GM18499 (cell line): ENCODE data around the gene IFI30.
A peak's percentile ranks its signal among the peaks of the same experiment; 100 is the strongest.

Source experiments
- ATAC-seq: cut with Tn5 transposase; IDR thresholded peaks from one replicate; pipeline ENCODE4 v1.9.1; 2021; ENCODE audit warnings: moderate number of reproducible peaks; ENCODE audit not compliant: insufficient read depth, unreplicated experiment

Gene IFI30

DNA sequence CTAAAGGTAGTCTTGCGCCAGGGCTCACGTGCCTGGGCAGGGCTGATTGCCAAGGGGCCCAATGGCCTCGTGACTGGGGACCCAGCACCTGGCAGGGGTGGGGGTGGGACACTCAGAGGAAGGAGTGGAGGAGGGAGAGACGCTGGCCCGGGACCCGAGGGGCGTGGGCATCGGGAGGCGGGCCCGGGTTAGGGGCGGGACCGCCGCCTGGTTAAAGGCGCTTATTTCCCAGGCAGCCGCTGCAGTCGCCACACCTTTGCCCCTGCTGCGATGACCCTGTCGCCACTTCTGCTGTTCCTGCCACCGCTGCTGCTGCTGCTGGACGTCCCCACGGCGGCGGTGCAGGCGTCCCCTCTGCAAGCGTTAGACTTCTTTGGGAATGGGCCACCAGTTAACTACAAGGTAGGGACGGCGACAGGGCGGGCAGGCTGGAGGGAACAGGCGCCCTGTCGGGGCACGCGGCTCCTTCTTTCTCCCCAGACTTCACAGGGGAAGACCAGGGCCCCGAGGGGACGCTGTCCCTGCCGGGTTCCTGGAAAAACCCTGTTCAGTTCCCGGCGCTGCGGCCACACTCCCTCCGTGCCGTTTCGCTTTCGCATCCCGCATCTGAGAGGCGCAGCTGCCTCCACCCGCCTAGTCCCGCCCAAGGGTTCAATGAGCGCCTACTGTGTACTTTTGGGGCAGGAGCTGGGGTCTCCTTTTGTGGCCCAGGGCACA is at the start of gene IFI30:
Gene IFI30, plus strand, starts transcription at position 242 of the 717 bp plus-strand sequence. Its CDS starts 29 bp downstream, at position 271.
- ATAC-seq = peak; percentile 31

DNA sequence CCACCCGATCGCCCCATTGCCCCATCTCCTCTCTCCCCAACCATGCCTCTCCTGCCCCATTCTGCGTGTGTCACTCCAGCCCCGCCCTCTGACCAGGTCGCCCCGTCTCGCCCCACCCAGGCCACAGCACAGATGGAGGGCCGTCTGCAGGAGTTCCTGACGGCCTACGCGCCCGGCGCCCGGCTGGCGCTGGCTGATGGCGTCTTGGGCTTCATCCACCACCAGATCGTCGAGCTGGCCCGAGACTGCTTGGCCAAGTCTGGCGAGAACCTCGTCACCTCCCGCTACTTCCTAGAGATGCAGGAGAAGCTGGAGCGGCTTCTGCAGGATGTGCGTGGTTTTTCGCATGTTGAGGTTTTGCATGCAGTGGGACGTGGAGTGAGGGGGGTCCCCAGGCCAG is 49.8 kb upstream of the IFI30 start:
- ATAC-seq = no peak

DNA sequence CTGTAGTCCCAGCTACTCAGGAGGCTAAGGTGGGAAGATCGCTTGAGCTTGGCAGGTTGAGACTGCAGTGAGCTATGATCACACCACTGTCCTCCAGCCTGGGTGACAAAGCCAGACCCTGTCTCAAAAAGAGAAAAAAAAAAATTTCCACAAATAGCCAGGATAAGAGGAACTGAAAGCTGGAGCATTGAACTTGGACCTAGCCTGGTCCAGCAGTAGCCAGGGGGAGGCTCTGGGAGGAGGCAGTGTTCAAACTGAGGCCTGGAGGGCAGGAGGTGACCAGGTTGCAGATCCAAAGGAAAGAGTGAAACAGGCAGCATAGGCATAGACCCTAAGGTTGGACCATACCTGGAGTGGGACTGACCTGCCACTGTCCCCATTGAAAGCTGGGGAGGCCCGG is 47.5 kb upstream of the IFI30 start:
- no peak for ATAC-seq

DNA sequence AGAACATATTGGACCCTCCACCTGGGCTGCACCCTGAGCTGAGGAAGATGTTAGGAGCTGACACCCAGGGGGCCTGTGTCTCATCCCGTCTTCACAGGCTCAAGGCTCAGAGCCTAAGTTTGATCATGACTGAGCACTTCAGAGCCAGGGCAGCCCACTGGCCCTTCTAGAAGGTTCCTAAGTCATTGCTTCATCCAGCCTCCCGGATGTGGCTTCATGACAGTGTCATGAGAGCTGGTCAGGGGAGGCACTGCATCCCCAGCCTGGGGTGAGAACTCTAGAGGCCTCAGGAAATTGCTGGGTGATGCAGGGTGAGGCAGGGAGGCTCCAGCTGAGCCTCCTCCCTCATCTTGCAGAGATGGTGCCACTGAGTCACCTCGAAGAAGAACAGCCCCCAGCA is 45.6 kb upstream of the IFI30 start:
- no peak for ATAC-seq

DNA sequence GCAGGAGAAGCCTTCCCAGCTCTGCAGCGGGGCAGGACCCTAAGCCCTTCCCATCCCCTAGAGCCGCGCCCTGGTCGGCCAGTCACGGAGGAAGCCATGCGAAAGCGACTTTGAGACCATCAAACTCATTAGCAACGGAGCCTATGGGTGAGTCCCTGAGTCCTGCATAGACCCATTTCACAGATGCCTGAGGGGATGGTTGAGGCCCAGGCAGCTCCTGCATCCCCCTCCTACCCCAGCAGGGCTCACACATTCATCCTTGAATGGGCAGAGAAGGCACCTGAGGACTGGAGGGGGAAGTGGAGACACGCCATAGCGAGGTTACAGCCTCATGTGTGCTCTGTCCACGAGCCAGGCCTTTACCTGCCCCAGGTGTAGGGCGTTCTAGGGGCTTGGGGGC is 44.8 kb upstream of the IFI30 start:
- ATAC-seq = no peak

DNA sequence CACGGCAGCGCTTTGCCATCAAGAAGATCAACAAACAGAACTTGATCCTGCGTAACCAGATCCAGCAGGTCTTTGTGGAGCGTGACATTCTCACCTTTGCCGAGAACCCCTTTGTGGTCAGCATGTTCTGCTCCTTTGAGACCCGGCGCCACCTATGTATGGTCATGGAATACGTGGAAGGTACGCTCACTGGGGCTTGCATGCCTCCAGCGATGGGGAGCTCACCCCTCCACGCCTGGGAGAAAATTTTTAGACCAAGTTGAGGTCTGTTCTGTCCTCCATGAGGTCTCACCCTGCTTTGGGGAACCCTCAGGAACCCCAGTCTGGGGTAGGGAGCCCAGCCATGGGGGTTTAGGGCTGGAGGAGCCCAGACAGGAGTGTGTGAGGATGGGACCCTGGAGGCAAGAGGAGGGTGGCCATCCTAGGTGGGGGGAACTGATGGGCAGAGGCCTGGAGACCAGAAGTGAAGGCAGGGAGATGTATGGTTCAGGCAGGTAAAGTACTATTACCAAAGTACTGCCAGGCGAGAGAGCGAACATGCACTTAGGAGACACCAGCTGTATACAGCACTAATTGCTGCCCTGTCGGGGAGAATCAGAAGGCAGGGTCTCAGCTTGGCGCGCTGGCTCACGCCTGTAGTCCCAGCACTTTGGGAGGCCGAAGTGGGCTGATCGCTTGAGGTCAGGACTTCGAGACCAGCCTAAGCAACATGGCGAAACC is 42.9 kb upstream of the IFI30 start:
- ATAC-seq = no peak

DNA sequence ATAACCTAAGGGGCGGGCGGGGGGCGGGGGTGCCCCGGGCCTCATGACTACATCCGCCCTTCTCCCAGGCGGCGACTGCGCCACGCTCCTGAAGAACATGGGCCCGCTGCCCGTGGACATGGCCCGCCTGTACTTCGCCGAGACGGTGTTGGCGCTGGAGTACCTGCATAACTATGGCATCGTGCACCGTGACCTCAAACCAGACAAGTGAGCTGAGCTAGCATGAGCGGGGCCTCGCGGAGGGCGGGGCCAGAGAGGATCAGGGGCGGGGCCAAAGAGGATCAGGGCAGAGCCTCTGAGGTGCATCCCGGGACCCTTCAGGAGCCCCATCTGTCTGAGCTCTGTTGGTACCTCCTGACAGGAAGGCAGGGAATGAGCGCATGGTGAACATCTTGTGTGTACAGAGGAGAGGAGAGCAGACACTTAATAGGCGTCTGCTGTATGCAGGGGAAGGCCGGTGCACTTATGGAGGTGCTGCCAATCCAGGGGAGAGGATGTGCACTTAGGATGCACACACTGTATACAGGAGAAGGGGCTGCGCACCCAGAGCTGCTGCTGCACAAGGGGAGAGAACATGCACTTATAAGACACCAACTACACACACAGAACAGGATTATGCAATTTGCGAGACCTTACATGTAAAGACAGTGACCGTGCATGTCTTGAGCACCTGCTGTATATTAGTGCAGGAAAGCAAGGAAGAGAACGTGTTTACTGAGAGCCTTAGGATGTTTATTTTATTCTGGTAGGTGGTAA is 41.6 kb upstream of the IFI30 start:
- no peak for ATAC-seq

DNA sequence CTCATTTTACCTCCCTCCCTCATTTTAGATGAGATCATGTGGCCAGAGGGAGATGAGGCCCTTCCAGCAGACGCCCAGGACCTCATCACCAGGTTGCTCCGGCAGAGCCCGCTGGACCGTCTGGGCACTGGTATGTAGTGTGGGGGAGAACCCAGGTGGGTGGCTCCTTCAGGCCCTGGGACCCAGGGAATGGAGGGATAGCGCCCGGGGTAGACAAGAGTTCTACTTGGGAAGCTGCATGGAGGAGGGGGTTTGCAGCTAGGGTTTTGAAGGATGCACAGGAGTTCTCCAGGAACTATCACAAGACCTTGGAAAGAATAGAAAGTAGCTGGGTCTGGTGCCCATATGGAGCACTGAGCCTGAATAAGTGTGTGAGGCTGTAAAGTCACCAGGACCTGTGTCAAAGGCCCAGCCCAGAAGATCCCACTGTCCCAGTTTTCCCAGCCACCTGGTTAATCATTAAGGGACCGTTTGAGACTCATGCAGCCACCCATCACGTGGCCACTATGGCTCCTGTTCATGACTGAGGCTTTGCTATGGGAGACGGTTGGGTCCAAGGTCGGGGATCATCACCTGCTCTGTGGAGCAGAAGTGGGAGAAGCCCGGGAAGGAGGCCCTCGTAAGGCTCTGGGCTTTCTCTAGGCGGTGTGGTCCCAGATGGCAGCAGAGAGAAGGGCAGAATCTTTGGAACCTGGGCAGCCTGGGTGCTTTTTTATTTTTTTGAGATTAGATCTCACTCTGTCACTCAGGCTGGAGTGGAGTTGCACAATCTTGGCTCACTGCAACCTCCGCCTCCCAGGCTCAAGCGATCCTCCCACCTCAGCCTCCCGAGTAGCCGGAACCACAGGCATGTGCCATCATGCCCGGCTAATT is 37.7 kb upstream of the IFI30 start:
- no peak for ATAC-seq

DNA sequence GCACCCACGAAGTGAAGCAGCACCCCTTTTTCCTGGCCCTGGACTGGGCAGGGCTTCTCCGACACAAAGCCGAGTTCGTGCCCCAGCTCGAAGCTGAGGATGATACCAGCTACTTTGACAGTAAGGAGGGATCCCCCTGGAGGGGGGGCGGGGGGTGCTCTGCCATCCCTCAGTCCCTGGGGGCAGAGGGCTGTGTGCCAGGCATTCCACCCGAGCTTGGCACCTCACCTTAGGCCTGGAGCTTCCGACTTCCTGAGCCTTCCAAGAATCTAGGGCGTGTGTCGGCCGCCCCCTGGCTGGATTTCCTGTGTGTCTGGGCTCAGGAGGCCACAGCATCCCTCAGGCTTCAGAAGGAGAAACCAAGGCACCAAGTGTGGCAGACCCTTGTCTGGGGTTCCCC is 36.4 kb upstream of the IFI30 start:
- no peak for ATAC-seq

DNA sequence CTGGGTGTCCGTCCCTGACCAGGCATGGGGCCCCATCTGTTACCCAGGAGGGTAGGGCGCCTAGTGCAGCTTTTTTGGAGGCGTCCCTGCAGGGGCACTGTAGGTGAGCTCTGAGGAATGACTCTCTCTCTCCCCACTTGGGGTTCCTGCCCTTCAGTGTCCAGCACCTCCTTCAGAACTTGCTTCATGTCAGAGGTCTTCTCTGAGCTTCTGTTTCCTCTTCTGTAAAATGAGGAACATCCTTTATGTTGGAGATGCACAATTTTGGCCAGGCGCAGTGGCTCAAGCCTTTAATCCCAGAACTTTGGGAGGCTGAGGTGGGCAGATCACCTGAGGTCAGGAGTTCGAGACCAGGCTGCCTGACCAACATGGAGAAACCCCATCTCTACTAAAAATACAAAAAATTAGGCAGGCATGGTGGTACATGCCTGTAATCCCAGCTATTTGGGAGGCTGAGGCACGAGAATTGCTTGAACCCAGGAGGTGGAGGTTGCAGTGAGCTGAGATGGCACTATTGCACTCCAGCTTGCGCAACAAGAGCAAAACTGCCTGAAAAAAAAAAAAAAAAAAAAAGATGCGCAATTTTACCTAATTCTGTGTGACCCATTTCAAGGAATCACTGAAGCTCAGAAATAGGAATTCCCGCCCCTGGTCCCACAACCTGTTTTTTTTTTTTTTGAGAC is 35.8 kb upstream of the IFI30 start:
- ATAC-seq = no peak

DNA sequence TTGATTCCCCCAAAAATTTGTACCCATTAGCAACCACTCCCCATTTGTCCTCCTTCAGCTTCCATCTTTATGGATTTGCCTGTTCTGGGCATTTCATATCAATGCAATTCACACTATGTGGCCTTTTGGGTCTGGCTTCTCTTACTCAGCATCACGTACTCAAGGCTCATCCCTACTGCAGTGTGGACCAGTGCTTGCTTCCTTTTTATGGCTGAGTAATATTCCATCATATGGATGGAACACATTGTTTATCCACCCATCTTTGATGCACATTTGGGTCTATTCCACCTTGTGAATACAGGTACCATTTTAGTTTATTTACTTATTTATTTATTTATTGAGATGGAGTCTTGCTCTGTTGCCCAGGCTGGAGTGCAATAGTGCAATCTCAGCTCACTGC is 33.1 kb upstream of the IFI30 start:
- no peak for ATAC-seq

DNA sequence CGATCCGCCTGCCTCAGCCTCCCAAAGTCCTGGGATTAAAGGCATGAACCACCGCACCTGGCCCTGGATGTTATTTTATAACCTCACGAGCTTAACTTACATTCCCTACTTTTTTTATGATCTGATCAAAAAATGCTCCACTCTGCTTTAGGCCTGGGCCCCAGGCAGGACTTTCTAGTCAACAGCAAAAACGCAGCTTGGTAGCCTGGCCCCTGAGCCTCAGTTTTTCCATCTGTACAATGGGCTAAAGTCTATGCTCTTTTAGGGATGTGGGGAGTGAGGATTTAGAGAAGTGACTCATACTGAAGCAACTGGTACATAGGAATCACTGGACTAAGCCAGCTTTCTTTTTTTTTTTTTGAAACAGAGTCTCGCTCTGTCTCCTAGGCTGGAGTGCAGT is 32.6 kb upstream of the IFI30 start:
- ATAC-seq = no peak

DNA sequence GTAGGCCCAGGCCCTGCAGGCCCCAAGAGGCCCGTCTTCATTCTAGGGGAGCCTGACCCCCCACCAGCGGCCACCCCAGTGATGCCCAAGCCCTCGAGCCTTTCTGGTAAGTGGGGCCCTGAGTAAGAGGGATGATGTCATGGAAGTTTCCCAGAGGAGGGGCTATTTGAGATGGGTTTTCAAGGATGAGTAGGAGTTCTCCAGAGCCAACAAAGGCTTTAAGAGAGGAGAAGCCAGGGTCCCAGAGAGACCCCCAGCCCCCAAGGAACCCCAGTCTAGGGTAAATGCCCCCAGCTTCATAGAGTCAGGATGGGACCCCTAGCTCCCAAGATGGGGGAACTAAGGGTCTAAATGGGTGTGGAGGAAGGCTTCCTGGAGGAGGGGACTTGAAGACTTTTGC is 29.7 kb upstream of the IFI30 start:
- ATAC-seq = no peak

DNA sequence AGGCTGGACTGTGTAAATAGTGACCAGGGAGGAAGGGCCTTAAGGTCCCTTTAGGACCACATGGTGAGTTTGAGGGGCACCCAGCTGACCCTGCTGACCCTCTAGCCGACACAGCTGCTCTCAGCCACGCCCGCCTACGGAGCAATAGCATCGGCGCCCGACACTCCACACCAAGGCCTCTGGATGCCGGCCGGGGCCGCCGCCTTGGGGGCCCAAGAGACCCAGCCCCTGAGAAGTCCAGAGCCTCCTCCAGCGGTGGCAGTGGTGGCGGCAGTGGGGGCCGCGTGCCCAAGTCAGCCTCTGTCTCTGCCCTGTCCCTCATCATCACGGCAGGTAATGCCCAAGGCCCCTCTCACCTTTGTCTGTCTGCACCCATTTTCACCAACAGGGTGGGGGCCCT is 29.3 kb upstream of the IFI30 start:
- no peak for ATAC-seq

DNA sequence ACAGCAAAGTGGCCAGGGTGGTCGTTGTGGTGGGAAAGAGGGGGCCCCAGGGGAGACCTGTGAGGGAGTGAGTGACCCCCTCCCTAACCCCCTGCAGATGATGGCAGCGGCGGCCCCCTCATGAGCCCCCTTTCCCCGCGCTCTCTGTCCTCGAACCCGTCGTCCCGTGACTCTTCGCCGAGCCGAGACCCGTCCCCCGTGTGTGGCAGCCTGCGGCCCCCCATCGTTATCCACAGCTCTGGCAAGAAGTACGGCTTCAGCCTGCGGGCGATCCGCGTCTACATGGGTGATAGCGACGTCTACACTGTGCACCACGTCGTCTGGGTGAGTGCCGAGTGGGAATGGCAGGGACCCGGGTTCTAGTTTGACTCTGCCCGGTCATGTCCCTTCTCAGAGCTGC is 28.7 kb upstream of the IFI30 start:
- ATAC-seq = no peak

DNA sequence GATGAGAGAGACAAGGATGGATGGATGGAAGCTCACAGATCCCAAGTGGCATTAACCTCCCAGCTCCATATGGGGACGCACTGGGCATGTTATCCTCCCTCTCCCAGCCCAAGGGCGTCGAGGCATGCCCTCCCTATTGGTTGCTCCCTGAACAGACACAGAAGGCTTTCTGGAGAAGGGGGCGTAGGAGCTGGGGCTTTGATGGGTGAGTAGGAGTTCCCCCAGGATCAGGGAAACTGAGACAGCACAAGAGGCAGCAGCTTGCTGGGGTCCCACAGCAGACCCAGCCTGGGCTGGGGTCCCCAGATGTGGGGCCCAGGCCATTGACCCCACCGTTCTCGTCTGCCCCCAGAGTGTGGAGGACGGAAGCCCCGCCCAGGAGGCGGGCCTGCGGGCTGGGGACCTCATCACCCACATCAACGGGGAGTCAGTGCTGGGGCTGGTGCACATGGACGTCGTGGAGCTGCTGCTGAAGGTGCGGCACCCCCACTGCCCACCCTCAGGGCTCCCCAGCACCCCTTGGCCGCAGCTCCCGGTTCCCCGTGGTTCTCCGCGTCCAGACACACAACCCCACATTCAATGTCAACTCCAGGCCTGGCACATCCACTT is 28.1 kb upstream of the IFI30 start:
- no peak for ATAC-seq

DNA sequence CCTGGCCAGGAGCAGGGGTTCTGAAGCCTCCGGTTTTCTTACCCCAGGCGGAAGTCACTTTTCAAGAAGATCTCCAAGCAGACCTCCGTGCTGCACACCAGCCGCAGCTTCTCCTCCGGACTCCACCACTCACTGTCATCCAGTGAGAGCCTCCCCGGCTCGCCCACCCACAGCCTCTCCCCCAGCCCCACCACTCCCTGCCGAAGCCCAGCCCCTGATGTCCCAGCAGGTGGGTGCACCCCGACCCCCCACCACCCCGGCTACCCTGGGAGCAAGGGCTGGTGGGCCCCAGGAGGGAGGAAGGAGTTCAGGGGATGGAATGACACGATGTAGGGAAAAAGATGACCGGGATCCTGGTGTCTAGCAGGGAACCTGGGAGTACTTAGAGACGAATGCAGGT is 26.2 kb upstream of the IFI30 start:
- ATAC-seq = no peak

DNA sequence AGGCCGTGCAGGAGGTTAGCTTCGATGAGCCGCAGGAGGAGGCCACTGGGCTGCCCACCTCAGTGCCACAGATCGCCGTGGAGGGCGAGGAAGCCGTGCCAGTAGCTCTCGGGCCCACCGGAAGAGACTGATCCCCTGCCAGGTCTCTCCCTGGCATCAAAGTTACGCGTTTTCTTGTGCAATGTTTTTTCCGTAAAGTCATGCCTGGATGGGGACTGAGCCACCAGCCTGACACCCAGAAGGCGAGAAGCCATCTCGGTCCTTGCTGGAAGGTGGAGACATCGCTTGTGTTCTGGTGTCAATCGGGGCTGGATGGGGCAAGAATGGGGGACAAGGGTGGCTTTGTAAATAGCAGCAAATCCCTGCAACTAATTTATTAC is 24.0 kb upstream of the IFI30 start:
- no peak for ATAC-seq

DNA sequence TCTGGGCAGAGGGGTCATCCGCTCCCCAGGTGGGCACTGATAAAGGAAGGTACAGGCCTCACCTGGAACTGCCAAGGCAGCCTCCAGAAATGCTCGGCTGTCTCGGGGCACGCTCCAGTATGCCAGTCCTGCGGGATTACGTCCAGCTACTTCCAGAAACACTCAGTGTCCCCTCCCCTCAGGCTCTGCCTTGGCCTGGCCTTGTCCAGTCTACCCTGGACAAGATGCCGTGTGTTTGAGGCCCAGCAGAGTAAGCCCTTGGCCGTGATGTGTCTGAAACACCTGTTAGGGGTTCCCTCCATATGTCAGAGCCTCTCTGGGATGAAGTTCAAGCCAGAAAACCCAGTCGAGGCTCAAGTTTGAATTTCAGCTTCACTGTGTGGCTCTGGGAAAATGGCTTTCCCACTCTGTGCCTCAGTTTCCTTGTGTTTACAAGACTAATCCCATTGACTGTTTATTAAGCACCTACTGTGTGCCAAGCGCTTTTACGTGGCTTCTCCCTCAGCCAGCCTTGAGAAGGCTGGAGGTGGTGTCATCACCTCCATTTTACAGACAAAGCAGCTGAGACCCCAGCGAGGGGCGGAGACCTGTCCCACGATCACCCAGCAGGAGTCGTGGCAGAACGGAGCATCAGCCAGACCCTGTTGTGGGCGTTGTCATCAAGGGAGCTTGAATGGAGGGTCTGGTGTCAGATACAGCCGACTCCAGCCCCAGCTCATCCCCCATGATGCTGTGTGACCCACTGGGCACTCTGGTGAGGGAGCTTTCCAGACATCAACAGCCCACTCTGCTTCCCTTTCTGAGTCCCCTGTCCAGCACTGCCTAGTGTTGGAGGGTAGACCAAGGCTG is 22.6 kb upstream of the IFI30 start:
- ATAC-seq = no peak
